Stimulated activated CD8-positive, alpha-beta memory T cell treated with anti-CD3 and anti-CD28 coated beads, Interleukin-12 subunit alpha, Interleukin-12 subunit beta, amount 100 ng/mL, for 1 hour (primary cell): ENCODE results near the gene BOC.

ENCODE experiments used
- DNase-seq: peaks from one replicate; pipeline ENCODE4 v3.0.0-alpha.2; 2020; ENCODE audit warnings: low read depth

BOC gene

GRCh38 chr3:113269661-113270060 is 58.3 kb downstream of the BOC start:
- DNase-seq: no peak

GRCh38 chr3:113270068-113270467 is 58.7 kb downstream of the BOC start:
- DNase-seq: no peak

- DNase-seq: no peak
These were observed 59.4 kb downstream of the BOC start for GRCh38 chr3:113270786-113271185.

GRCh38 chr3:113271189-113271588 is 59.8 kb downstream of the BOC start:
- no peak for DNase-seq

- DNase-seq: no peak
These were observed 60.4 kb downstream of the BOC start for GRCh38 chr3:113271594-113272384.

- DNase-seq: no peak
These were observed 61.0 kb downstream of the BOC start for GRCh38 chr3:113272385-113272779.

GRCh38 chr3:113273011-113273410 is 61.7 kb downstream of the BOC start:
- DNase-seq: no peak

GRCh38 chr3:113273604-113274378 is 62.4 kb downstream of the BOC start:
- no peak for DNase-seq

- DNase-seq: no peak
These were observed 63.3 kb downstream of the BOC start for GRCh38 chr3:113274425-113275257.

- no peak for DNase-seq
These were observed 63.9 kb downstream of the BOC start for GRCh38 chr3:113275258-113275556.

GRCh38 chr3:113275583-113275928 is 64.2 kb downstream of the BOC start:
- no peak for DNase-seq

GRCh38 chr3:113275929-113276750 is 64.8 kb downstream of the BOC start:
- no peak for DNase-seq

GRCh38 chr3:113276751-113277080 is 65.4 kb downstream of the BOC start:
- DNase-seq: no peak

- DNase-seq: no peak
These were observed 66.1 kb downstream of the BOC start for GRCh38 chr3:113277414-113277813.

- DNase-seq: no peak
These were observed 66.7 kb downstream of the BOC start for GRCh38 chr3:113277941-113278598.

- no peak for DNase-seq
These were observed 67.2 kb downstream of the BOC start for GRCh38 chr3:113278599-113278955.

- DNase-seq: no peak
These were observed 68.3 kb downstream of the BOC start for GRCh38 chr3:113279686-113280085.

GRCh38 chr3:113283306-113283705 is 71.9 kb downstream of the BOC start:
- DNase-seq: no peak

- DNase-seq: no peak
These were observed 73.2 kb downstream of the BOC start for GRCh38 chr3:113284453-113285050.

GRCh38 chr3:113285226-113285625 is 73.9 kb downstream of the BOC start:
- no peak for DNase-seq

GRCh38 chr3:113285741-113286140 is 74.4 kb downstream of the BOC start:
- DNase-seq: no peak
